ENCODE data around the gene ASPHD1. TPM values are rescaled to one million over a fixed set of nuclear protein-coding genes. Genes with fewer than 3 reads are reported as not detected.

ASPHD1 gene
- polyA plus RNA-seq, 1 of the 3 experiments (the other 2 are of a cell fraction): 35.1 TPM

DNA sequence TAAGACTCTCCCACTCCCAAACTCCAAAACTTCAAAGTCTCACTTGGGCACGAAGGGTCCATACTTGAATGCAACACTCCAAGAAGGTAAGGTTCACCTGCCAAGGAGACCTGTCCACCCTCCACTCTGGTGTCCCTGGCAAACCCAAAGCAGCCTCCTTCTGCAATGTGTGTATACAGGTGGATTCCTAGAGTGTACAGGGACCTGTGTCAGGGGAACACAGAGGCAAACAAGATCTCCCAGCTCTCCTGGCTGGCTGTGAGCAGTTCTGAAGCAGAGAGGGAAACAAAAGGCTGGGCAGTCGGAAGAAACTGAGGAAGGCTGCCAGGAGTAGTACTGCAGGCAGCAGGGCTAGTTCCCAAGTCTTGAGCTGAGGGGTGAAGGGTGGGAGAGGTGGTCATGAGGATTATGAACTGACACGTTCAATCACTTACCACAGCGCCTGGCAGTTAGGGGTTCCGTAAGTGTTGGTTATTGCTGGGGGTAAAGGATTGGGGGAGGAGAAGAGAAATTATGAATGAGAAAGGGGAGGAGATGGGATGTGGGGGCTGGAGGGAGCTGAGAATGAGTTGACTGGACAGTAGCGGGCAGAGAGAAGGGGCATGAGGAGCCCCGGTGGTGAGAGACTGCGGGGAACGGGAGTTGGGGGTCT is 24.9 kb downstream of the ASPHD1 start:
- Histone ChIP-seq H3K9me2 (no peaks in the 10 kb centered on the region), H3K4me1 (ENCODE audit: control insufficient read depth in 1 of 2, insufficient read depth in 2 of 2, low read depth in 1 of 2, low read length in 1 of 2) (peaks cover 15% of the 10 kb centered on the region in 2 experiments; a peak in 3 of 4 replicates), H2AFZ (ENCODE audit: low read depth) (0 out of 2 replicates have a peak overlapping the region, but pooled peaks have one; percentile 51), H3F3A (replicated peaks; ENCODE audit: insufficient read depth) (peaks cover 8% of the 10 kb centered on the region), H3K4me3 (ENCODE audit: low read depth in 2 of 2, low read length in 1 of 2) (peak overlapping the region; percentile 73 to 76), H4K20me1 (ENCODE audit: insufficient read depth) (no peaks in the 10 kb centered on the region; the same call in 1 of the 2 replicates), H3K36me3 (replicated peaks in 1 of 2; ENCODE audit: control insufficient read depth in 1 of 2, insufficient read depth in 2 of 2, low read length in 1 of 2) (peaks cover 12 to 23% of the 10 kb centered on the region in 2 experiments), H3K27me3 (ENCODE audit: insufficient read depth) (no peaks in the 10 kb centered on the region), H3K4me2 (peak overlapping the region; percentile 91), H3K9ac (peak overlapping the region; percentile 88), H3K27ac (ENCODE audit: low read depth in 2 of 2, low read length in 1 of 2) (peak overlapping the region in 1 of 2 experiments; percentile 81; a peak in 1 of 4 replicates), H3K79me2 (ENCODE audit: insufficient read depth) (peaks cover 62% of the 10 kb centered on the region), H3K9me3 (no peaks in the 10 kb centered on the region)
- CTCF ChIA-PET: interaction anchor here (0.7 to 2.3 kb wide), 7 partner anchors 10 to 109 kb away, joined by 3 to 7 read pairs (median 4); partner anchors contain the start of genes ASPHD1 and PAGR1
- TF ChIP-seq RCOR1 (IDR thresholded peaks at IDR 0.05; ENCODE audit: low read length) (no peak), EP300 (IDR thresholded peaks at IDR 0.05; ENCODE audit: borderline replicate concordance in 1 of 2, low read depth in 1 of 2, low read length in 1 of 2) (no peak), TEAD4 (IDR thresholded peaks at IDR 0.05; ENCODE audit: borderline replicate concordance, insufficient read depth) (no peak), MAX (IDR thresholded peaks at IDR 0.05; ENCODE audit: low read depth) (no peak), TAF1 (IDR thresholded peaks at IDR 0.05; ENCODE audit: borderline replicate concordance, low read depth, low read length) (no peak), JUND (IDR thresholded peaks at IDR 0.05) (no peak), GABPA (IDR thresholded peaks at IDR 0.05; ENCODE audit: low read depth) (no peak), FOSL2 (IDR thresholded peaks at IDR 0.05; ENCODE audit: borderline replicate concordance, low read depth) (no peak), RAD21 (IDR thresholded peaks at IDR 0.05; ENCODE audit: low read length) (no peak), RFX5 (IDR thresholded peaks at IDR 0.05; ENCODE audit: low read length) (no peak), TCF12 (IDR thresholded peaks at IDR 0.05) (no peak), ZBTB33 (IDR thresholded peaks at IDR 0.05; ENCODE audit: borderline replicate concordance, low read depth) (no peak), POLR2AphosphoS5 (IDR thresholded peaks at IDR 0.05; ENCODE audit: low read depth, low read length) (no peak)
- TF ChIP-seq, protein P1, sequence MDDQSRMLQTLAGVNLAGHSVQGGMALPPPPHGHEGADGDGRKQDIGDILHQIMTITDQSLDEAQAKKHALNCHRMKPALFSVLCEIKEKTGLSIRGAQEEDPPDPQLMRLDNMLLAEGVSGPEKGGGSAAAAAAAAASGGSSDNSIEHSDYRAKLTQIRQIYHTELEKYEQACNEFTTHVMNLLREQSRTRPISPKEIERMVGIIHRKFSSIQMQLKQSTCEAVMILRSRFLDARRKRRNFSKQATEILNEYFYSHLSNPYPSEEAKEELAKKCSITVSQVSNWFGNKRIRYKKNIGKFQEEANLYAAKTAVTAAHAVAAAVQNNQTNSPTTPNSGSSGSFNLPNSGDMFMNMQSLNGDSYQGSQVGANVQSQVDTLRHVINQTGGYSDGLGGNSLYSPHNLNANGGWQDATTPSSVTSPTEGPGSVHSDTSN (IDR thresholded peaks at IDR 0.05): no peak
- DNase-seq: no peak
- POLR2A ChIA-PET: interaction anchor here (1.4 to 2.4 kb wide), 8 partner anchors 12 to 140 kb away, joined by 3 to 12 read pairs (median 6); partner anchors contain the start of genes ALDOA, KIF22, TAOK2 and TMEM219
- 7% methylated on average over 9 of the region's 9 CpGs for WGBS (ENCODE audit: low lambda C conversion rate)

Data from SK-N-SH (cell line).